Panc1 (cell line): ENCODE data around the gene PTPN4. TPM values are rescaled to one million over a fixed set of nuclear protein-coding genes. Genes with fewer than 3 reads are reported as not detected.

ENCODE experiments used
- ATAC-seq: fragments of 200-7000 bp; cut with Tn5 transposase; 2 replicates; pipeline ENCODE4 v1.9.1; 2020; ENCODE audit warnings: mild to moderate bottlenecking, moderate library complexity
- BruUV-seq: library from RNA; stranded (reverse); fragments of 400-500 nt; replicated peaks from 2 replicates; lab custom pipeline; 2021; lab: Mats Ljungman, UMichigan
- CTCF ChIA-PET: fragments of 300-600 bp; sonication (Branson Sonifier 250); formaldehyde crosslinking; loops from one replicate; lab custom pipeline; 2022; ENCODE audit warnings: antibody characterized with exemption; lab: Charles Lee
- POLR2A ChIA-PET: fragments of 300-600 bp; sonication (Branson Sonifier 250); formaldehyde crosslinking; loops from one replicate; lab custom pipeline; 2022; ENCODE audit warnings: antibody characterized with exemption; lab: Charles Lee
- DNase-seq: peaks from one replicate; pipeline ENCODE4 v3.0.0-alpha.2; 2010; ENCODE audit warnings: low read depth, low spot score
- H3K27ac ChIP-seq: 2 replicates; pipeline ENCODE4 v1.5.1; 2011; ENCODE audit warnings: mild to moderate bottlenecking, low read length, inconsistent platforms
- H3K27me3 ChIP-seq: fragments of 200-500 bp; sonication (Bioruptor generic); 2 replicates; pipeline ENCODE4 v1.6.0; 2014; ENCODE audit warnings: low read length, inconsistent platforms; ENCODE audit not compliant: control insufficient read depth, insufficient read depth
- H3K36me3 ChIP-seq: fragments of 200-500 bp; sonication (Bioruptor generic); 2 replicates; pipeline ENCODE4 v1.5.1; 2014; ENCODE audit warnings: inconsistent platforms, mild to moderate bottlenecking, low read length, moderate library complexity; ENCODE audit not compliant: control insufficient read depth, insufficient read depth
- H3K4me1 ChIP-seq: 2 replicates; pipeline ENCODE4 v1.5.1; 2011; ENCODE audit warnings: inconsistent platforms, mild to moderate bottlenecking, low read length, moderate library complexity; ENCODE audit not compliant: control insufficient read depth, insufficient read depth
- H3K4me3 ChIP-seq, 2 experiments: 2 replicates each; pipeline ENCODE4 v1.5.1; 2011 to 2012; ENCODE audit warnings: low read depth in 2 of 2, low read length in 2 of 2, mild to moderate bottlenecking in 2 of 2, inconsistent platforms in 1 of 2, moderate library complexity in 1 of 2
- H3K9me3 ChIP-seq: fragments of 200-500 bp; sonication (Bioruptor generic); 2 replicates; pipeline ENCODE4 v1.5.1; 2014; ENCODE audit warnings: low read depth, mild to moderate bottlenecking, inconsistent platforms, low read length, moderate library complexity; ENCODE audit not compliant: control insufficient read depth, insufficient read depth
- CTCF ChIP-seq: fragments of 450-650 bp; IDR thresholded peaks from 2 replicates; pipeline ENCODE4 v1.5.1; 2017; ENCODE audit warnings: mild to moderate bottlenecking
- POLR2AphosphoS5 ChIP-seq: IDR thresholded peaks from 2 replicates; pipeline ENCODE4 v1.6.1; 2012; ENCODE audit warnings: mild to moderate bottlenecking, low read depth, low read length, moderate library complexity
- REST ChIP-seq, 2 experiments: IDR thresholded peaks; 2 replicates each; pipeline ENCODE4 v1.6.1; 2011 to 2012; ENCODE audit warnings: low read depth in 2 of 2, control low read depth in 1 of 2, low read length in 1 of 2, mild to moderate bottlenecking in 1 of 2, moderate library complexity in 1 of 2; ENCODE audit not compliant: insufficient read depth in 1 of 2
- SIN3A ChIP-seq: IDR thresholded peaks from 2 replicates; pipeline ENCODE4 v1.6.1; 2012; ENCODE audit warnings: low read depth, mild to moderate bottlenecking, low read length, moderate library complexity, borderline replicate concordance; ENCODE audit not compliant: insufficient read depth
- TCF7L2 ChIP-seq: IDR thresholded peaks from 2 replicates; pipeline ENCODE4 v1.6.1; 2011; ENCODE audit warnings: mild to moderate bottlenecking, low read depth, low read length, inconsistent platforms
- in situ Hi-C: cut with HindIII; loops from 2 replicates; pipeline ENCODE4 v1.10.0; 2016; ENCODE audit warnings: low sequenced_read_pairs, low pct_unique_long_range_greater_than_20kb
- intact Hi-C: fragments of 100-400 bp; cut with micrococcal nuclease; formaldehyde crosslinking; loops from one replicate; pipeline ENCODE4 v1.10.0; 2022; ENCODE audit not compliant: unreplicated experiment
- total RNA-seq: library from RNA; stranded (reverse); gene quantifications from one replicate; pipeline ENCODE4 v1.2.1, GENCODE V29; 2021; ENCODE audit not compliant: unreplicated experiment

Gene PTPN4
- total RNA-seq, 1 experiment from 2014 or later, result 45.9 TPM

DNA sequence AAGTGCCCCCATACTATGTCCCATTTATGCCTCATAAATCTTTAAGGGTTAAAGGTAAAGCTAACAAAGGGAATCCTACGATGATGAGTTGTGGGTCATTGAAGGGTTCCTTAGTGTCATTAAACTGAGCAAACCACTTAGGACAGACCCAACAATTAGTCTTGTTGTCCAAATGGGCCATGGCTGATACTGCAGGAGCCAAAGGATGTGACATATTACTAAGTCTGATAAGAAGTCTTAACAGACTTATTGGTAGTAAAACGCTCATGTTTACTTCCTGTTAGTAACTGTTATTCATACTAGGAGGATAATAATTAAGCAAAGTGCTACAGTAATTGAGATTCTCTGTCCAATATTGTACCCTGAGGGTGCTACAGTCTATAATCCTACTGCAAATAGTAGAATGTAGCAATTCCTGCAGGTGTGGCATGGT is 96.8 kb downstream of the PTPN4 start:
- TF ChIP-seq TCF7L2 (no peak), SIN3A (no peak), REST (IDR thresholded peaks at IDR 0.05; ENCODE audit: insufficient read depth in 1 of 2, low read depth in 2 of 2, low read length in 1 of 2) (no peak), POLR2AphosphoS5 (no peak), CTCF (no peak)
- intact Hi-C loops, result no loop called here
- Histone ChIP-seq H3K4me1 (peaks cover 4% of the 10 kb centered on the region; the same call in 1 of the 2 replicates), H3K27me3 (no peaks in the 10 kb centered on the region), H3K27ac (no peak overlapping the region), H3K36me3 (no peaks in the 10 kb centered on the region), H3K4me3 (no peak overlapping the region), H3K9me3 (peaks cover 18% of the 10 kb centered on the region)
- no TSS peak for BruUV-seq
- no peak for DNase-seq
- ChIA-PET CTCF (no interaction called here), POLR2A (no interaction called here)
- ATAC-seq, result no peak
- in situ Hi-C loops, result no loop called here

DNA sequence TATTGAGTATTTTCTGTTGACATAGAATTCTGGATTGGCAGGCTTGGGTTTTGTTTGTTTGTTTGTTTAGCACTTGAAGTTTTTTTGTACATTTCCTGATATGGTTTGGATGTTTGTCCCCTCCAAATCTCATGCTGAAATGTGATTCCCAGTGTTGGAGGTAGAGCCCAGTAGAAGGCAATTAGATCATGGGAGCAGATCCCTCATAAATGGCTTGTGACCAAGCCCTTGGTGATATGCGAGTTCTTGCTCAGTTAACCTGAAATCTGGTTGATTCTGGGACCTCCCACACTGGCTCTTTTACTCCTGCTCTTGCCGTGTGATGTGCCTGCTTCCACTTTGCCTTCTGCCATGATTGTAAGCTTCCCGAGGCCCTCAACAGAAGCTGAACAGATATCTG is 98.0 kb downstream of the PTPN4 start:
- in situ Hi-C loops (no loop called here), intact Hi-C loops (no loop called here)
- BruUV-seq, result no TSS peak

More for the DNA sequence above, 98.0 kb downstream of the PTPN4 start:
- no peaks in the 10 kb centered on the region for H3K27me3 ChIP-seq
- H3K36me3 ChIP-seq, result no peaks in the 10 kb centered on the region
- DNase-seq (no peak), ATAC-seq (no peak)
- H3K4me1 ChIP-seq, result peaks cover 4% of the 10 kb centered on the region; the same call in 1 of the 2 replicates
- H3K9me3 ChIP-seq, result peaks cover 6% of the 10 kb centered on the region
- CTCF ChIA-PET, result no interaction called here
- H3K4me3 ChIP-seq, result no peak overlapping the region
- POLR2A ChIA-PET, result no interaction called here
- TF ChIP-seq TCF7L2 (no peak), CTCF (no peak), POLR2AphosphoS5 (no peak), SIN3A (no peak), REST (IDR thresholded peaks at IDR 0.05; ENCODE audit: insufficient read depth in 1 of 2, low read depth in 2 of 2, low read length in 1 of 2) (no peak)
- H3K27ac ChIP-seq, result no peak overlapping the region
